Heart right ventricle (tissue), 16 donors: ENCODE results near the gene TSN. TPM values are rescaled to one million over a fixed set of nuclear protein-coding genes. Genes with fewer than 3 reads are reported as not detected.
"Not testable (repeated sequence)": the region's sequence is repeated elsewhere in the genome, so short reads cannot be mapped to it uniquely, and the experiment has no call there.

ENCODE experiments used
- ATAC-seq, 8 donors: fragments of 200-7000 bp; cut with Tn5 transposase; one replicate each; pipeline ENCODE4 v1.9.1; 2020; ENCODE audit warnings: mild to moderate bottlenecking in 8 of 8, moderate library complexity in 8 of 8, moderate number of reproducible peaks in 1 of 8
- DNase-seq, 2 donors: peaks; one replicate each; pipeline ENCODE4 v3.0.0-alpha.2; 2020
- H3K27ac ChIP-seq, 10 donors: fragments of 200-600 bp; sonication (generic) in 2 of 10; one replicate each; pipeline versions ENCODE4 v1.5.0 to v1.8.0; 2020 to 2022; ENCODE audit warnings: mild to moderate bottlenecking in 3 of 10
- H3K27me3 ChIP-seq, 7 donors: fragments of 200-600 bp; one replicate each; pipeline ENCODE4 v1.8.0; 2021 to 2022; ENCODE audit warnings: mild to moderate bottlenecking in 2 of 7
- H3K36me3 ChIP-seq, 9 donors: fragments of 200-600 bp; sonication (generic) in 1 of 9; one replicate each; pipeline versions ENCODE4 v1.5.0 to v1.8.0; 2020 to 2022; ENCODE audit warnings: mild to moderate bottlenecking in 2 of 9
- H3K4me1 ChIP-seq, 9 donors: fragments of 200-600 bp; sonication (generic) in 1 of 9; one replicate each; pipeline versions ENCODE4 v1.5.0 to v1.8.0; 2020 to 2022; ENCODE audit warnings: mild to moderate bottlenecking in 4 of 9
- H3K4me3 ChIP-seq, 10 donors: fragments of 200-600 bp; sonication (generic) in 2 of 10; one replicate each; pipeline versions ENCODE4 v1.5.0 to v1.8.0; 2020 to 2022; ENCODE audit warnings: mild to moderate bottlenecking in 7 of 10, moderate library complexity in 2 of 10
- H3K9me3 ChIP-seq, 11 donors: fragments of 200-600 bp in 10 of 11; sonication (generic) in 2 of 11; one replicate each; pipeline versions ENCODE4 v1.5.0 to v1.8.0; 2013 to 2022; ENCODE audit warnings: mild to moderate bottlenecking in 2 of 11, control low read depth in 1 of 11, moderate library complexity in 1 of 11
- WGBS, 2 donors: extraction: QIAGEN DNeasy Blood & Tissue Kit; methylation state at CpG; one replicate each; pipeline ENCODE4 v1.1.7; 2013; ENCODE audit warnings: inconsistent platforms in 1 of 2; 5-methylcytosine and 5-hydroxymethylcytosine counted together
- intact Hi-C, 10 donors: fragments of 100-400 bp; cut with DNase I; formaldehyde crosslinking; loops; one replicate each; pipeline versions ENCODE4 v1.11.1 to v1.14.2; 2022
- polyA plus RNA-seq, 2 donors: library from polyadenylated mRNA; stranded (reverse); fragments of 200-250 nt; gene quantifications; one replicate each; pipeline ENCODE4 v1.2.3, GENCODE V29; 2013
- total RNA-seq, 10 donors: library from RNA; stranded (reverse); fragmentation: NEBNext Ultra II Directional in 3 of 10; extraction: Animal tissue kit (Norgen Biotek cat#: 25700) in 3 of 10; gene quantifications; one replicate each; pipeline versions ENCODE4 v1.2.1 to v1.2.4, GENCODE V29; 2021 to 2023
- TF ChIP-seq, protein P1 (sequence below), 9 donors: fragments of 200-600 bp; sonication (generic) in 2 of 9; IDR thresholded peaks; one replicate each; pipeline versions ENCODE4 v1.5.0 to v1.8.0; 2021 to 2022; ENCODE audit warnings: antibody characterized with exemption in 9 of 9, mild to moderate bottlenecking in 5 of 9, moderate library complexity in 1 of 9
- donor health status: Arrhythmogenic right ventricular cardiomyopathy.
- donor health status: ischemic (EF 13 %, LVEDD 7.1; RV severe dilation, severe dysfunction).
- donor health status: healthy with polysubstance abuse.
- donor health status: DM: no; HTN: yes; CAD: no.
- donor health status: DM: no; HTN: no; CAD: no.
- donor health status: ischemic (EF 25% LVEDD 6.9; RV normal size, moderate dysfunction).
- donor health status: ischemic (EF 25% LVEDD 5.7; RV mildly dilated, moderate dysfunction).
- donor health status: healthy.
- donor health status: DM: yes; HTN: yes; CAD: no.
- donor health status: Ischemic cardiomyopathy.
- donor health status: ischemic (EF 35%, LVEDD 5.7; RV mildly dilated, moderate dysfunction).
- donor health status: nonischemic (EF 11% LVEDD 7.7; RV severe dilation, severe dysfunction).
- donor health status: DM: yes; HTN: yes; CAD: no.
- donor health status: PGD.
- donor health status: ischemic (EF 29% LVEDD 5.4; RV normal size, mild dysfunction).
- donor health status: nonischemic (EF 23%, LVEDD 6.1; RV moderate dilation, normal function).

TSN gene
- total and polyA plus RNA-seq, 12 donors, result 15.3 to 54.4 (median 47.3) TPM

DNA sequence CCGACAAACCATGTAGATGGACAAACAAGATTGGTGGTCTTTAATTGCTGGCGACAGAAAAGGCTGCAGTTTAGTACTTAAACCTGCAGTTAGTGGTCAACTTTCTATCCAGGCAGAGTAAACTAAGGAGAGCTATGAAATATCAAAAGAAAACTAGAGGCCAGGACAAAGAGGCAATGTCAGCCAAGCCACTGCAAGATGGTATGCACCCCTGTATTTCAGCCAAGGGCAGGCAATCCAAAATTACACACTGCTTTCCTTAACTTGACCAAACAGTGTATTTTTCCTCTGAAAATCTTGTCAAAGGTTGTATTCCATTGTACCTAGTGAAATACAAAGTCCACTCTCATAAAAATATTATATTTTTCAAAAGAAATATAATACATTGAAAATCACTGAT is 28.1 kb upstream of the TSN start:
- no peaks in the 10 kb centered on the region for H3K9me3 ChIP-seq
- TF ChIP-seq, protein P1, sequence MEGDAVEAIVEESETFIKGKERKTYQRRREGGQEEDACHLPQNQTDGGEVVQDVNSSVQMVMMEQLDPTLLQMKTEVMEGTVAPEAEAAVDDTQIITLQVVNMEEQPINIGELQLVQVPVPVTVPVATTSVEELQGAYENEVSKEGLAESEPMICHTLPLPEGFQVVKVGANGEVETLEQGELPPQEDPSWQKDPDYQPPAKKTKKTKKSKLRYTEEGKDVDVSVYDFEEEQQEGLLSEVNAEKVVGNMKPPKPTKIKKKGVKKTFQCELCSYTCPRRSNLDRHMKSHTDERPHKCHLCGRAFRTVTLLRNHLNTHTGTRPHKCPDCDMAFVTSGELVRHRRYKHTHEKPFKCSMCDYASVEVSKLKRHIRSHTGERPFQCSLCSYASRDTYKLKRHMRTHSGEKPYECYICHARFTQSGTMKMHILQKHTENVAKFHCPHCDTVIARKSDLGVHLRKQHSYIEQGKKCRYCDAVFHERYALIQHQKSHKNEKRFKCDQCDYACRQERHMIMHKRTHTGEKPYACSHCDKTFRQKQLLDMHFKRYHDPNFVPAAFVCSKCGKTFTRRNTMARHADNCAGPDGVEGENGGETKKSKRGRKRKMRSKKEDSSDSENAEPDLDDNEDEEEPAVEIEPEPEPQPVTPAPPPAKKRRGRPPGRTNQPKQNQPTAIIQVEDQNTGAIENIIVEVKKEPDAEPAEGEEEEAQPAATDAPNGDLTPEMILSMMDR (IDR thresholded peaks at IDR 0.05), result no peak
- intact Hi-C loops, result loop anchor here in 1 of 10 donors (10.0 kb wide), 1 partner anchor 323 kb away; no protein-coding TSS in a partner anchor
- peak overlapping the region in 3 of 10 donors; percentile 1 to 52 (median 6) for H3K27ac ChIP-seq
- no peaks in the 10 kb centered on the region for H3K27me3 ChIP-seq
- DNase-seq (no peak), ATAC-seq (peak in 2 of 8 donors; percentile 41 to 58)
- H3K4me3 ChIP-seq, result no peak overlapping the region
- H3K36me3 ChIP-seq, result peaks cover 0 to 70% (median 27%) of the 10 kb centered on the region in 9 donors
- WGBS, 2 donors, result 93 to 95% methylated on average over 2 of the region's 2 CpGs
- peaks cover 0 to 9% (median 0%) of the 10 kb centered on the region in 9 donors for H3K4me1 ChIP-seq

DNA sequence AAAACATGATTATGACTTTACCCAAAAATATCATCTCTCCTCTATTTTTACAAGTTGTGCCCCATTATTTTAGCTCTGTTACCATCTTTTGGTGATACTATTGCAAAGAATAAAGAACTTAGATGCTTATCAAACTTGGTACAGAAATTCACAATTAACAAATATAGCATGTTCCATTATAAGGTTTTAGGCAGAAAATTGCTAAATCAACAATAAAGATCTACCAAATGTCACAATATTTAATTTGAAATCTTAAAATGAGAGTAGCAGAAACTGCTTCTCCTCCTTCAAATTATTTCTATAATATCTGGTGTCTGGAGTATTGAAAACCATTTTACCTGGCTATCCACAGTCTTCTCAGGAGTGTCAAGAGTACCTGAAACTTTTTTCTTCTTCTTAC is 27.5 kb upstream of the TSN start:
- Histone ChIP-seq H3K4me1 (peaks cover 0 to 3% (median 0%) of the 10 kb centered on the region in 9 donors), H3K4me3 (no peak overlapping the region), H3K27ac (no peak overlapping the region), H3K36me3 (peaks cover 0 to 76% (median 32%) of the 10 kb centered on the region in 9 donors), H3K9me3 (no peaks in the 10 kb centered on the region), H3K27me3 (no peaks in the 10 kb centered on the region)
- DNase-seq (no peak), ATAC-seq (no peak)
- TF ChIP-seq, protein P1 (IDR thresholded peaks at IDR 0.05), result no peak
- intact Hi-C loops, result loop anchor here in 1 of 10 donors (10.0 kb wide), 1 partner anchor 323 kb away; no protein-coding TSS in a partner anchor

DNA sequence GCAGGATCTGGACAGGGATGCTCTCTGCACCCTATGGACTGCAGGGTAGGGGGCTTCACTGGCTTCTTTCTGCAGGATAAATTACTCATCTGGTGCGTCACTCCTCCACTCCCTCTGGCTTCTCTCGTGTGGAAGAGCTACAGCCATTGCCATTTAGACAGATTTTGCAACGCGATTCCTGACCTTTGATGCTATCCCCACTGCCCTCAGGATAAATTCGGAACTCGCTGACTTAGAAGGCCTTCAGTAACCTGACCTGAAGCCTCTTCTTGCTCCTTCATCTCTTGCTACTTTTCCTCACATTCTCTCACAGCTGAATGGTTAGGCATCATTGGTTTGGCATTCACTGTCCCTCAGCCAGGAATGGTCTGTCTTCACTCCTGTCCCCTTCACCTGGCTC is 24.1 kb upstream of the TSN start:
- ATAC-seq (no peak), DNase-seq (no peak)
- no peak overlapping the region for H3K4me3 ChIP-seq
- intact Hi-C loops, result no loop called here
- H3K36me3 ChIP-seq, result peaks cover 0 to 90% (median 49%) of the 10 kb centered on the region in 9 donors
- no peaks in the 10 kb centered on the region for H3K9me3 ChIP-seq
- H3K27ac ChIP-seq, result no peak overlapping the region
- H3K27me3 ChIP-seq, result no peaks in the 10 kb centered on the region
- peaks cover 0 to 16% (median 11%) of the 10 kb centered on the region in 9 donors for H3K4me1 ChIP-seq
- TF ChIP-seq, protein P1 (IDR thresholded peaks at IDR 0.05), result no peak
- 77 to 86% methylated on average over 6 of the region's 6 CpGs for WGBS, 2 donors

DNA sequence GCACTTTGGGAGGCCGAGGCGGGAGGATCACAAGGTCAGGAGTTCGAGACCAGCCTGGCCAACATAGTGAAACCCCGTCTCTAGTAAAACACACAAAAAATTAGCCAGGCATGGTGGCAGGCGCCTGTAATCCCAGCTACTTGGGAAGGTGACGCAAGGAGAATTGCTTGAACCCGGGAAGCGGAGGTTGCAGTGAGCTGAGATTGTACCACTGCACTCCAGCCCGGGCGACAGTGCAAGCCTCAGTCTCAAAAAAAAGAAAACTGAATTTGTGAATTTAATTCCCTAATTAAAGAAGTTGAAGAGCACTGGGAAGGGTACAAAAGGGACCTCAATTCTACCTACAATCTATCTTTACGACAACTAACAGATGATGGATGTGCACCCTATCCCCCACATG is 20.9 kb upstream of the TSN start:
- DNase-seq, H3K4me3 ChIP-seq, H3K27me3 ChIP-seq, ATAC-seq, H3K9me3 ChIP-seq, H3K27ac ChIP-seq, intact Hi-C loops: not testable (repeated sequence)
- Histone ChIP-seq H3K36me3 (peaks cover 0 to 59% (median 47%) of the 10 kb centered on the region in 9 donors), H3K4me1 (peaks cover 0 to 21% (median 15%) of the 10 kb centered on the region in 9 donors)
- WGBS, 2 donors, result 94 to 98% methylated on average over 11 of the region's 11 CpGs

DNA sequence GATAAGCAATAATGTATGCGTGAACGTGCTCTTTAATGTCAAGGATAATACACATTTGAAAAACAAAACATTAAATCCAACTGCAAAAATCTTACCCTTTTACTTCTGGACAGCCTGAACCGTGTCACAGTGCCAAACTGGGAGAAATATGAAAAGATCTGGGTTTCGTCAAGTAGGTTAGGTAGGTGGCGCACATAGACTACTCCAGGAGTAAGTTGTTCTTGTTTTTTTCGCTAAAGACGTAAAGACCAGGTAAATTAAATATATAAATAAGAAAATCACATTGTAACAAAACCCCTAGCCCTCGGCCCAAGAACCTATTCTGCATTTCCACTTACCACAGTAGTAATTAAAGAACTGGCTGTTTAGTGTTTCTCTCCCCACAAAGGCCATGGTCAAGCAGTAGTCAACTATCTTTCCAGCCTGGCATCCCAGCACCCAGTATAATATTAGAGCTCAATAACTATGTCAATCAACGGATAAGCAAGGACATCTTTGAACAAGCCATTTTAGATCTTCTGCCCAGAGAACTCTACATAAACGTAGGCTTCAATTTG is 19.9 kb upstream of the TSN start:
- Histone ChIP-seq H3K36me3 (peaks cover 0 to 48% (median 38%) of the 10 kb centered on the region in 9 donors), H3K4me3 (peak overlapping the region; percentile 68 to 99 (median 75)), H3K27ac (peak overlapping the region in 9 of 10 donors; percentile 43 to 93 (median 78)), H3K27me3 (no peaks in the 10 kb centered on the region), H3K4me1 (peaks cover 0 to 21% (median 15%) of the 10 kb centered on the region in 9 donors), H3K9me3 (no peaks in the 10 kb centered on the region)
- intact Hi-C loops, result loop anchor here in 2 of 10 donors (1.0 to 5.0 kb wide), 3 partner anchors 19 to 205 kb away; partner anchors contain the start of genes RNU4ATAC (in 2 of the 2) and TSN (in 1 of the 2)
- TF ChIP-seq, protein P1 (IDR thresholded peaks at IDR 0.05), result no peak
- WGBS, 2 donors, result 42 to 43% methylated on average over 10 of the region's 10 CpGs
- ATAC-seq (no peak), DNase-seq (no peak)
